Spleen (tissue), 11 donors: Measurements from ENCODE around the gene DICER1. TPM values are rescaled to one million over a fixed set of nuclear protein-coding genes. Genes with fewer than 3 reads are reported as not detected.

Experiments used
- DNase-seq: peaks from one replicate; pipeline ENCODE4 v3.0.0-alpha.2; 2020
- H3K27ac ChIP-seq, 8 donors: fragments of 200-600 bp; sonication (generic) in 7 of 8; 1 replicate in 4 of 8; 2 replicates in 4 of 8; pipeline versions ENCODE4 v1.5.0 to v1.8.0; 2016 to 2021; ENCODE audit warnings: inconsistent platforms in 4 of 8, mild to moderate bottlenecking in 4 of 8, moderate library complexity in 1 of 8
- H3K27me3 ChIP-seq, 7 donors: fragments of 200-600 bp; sonication (generic) in 6 of 7; replicated peaks in 1 of 7; 1 replicate in 4 of 7; 2 replicates in 3 of 7; pipeline versions ENCODE4 v1.5.0 to v1.8.0; 2016 to 2021; ENCODE audit warnings: inconsistent platforms in 3 of 7, mild to moderate bottlenecking in 1 of 7
- H3K36me3 ChIP-seq, 6 donors: fragments of 200-600 bp; sonication (generic) in 5 of 6; 1 replicate in 4 of 6; 2 replicates in 2 of 6; pipeline versions ENCODE4 v1.5.0 to v1.8.0; 2016 to 2021; ENCODE audit warnings: inconsistent platforms in 2 of 6
- H3K4me1 ChIP-seq, 6 donors: fragments of 200-600 bp; sonication (generic) in 5 of 6; 1 replicate in 3 of 6; 2 replicates in 3 of 6; pipeline versions ENCODE4 v1.5.0 to v1.8.0; 2016 to 2021; ENCODE audit warnings: inconsistent platforms in 3 of 6
- H3K4me3 ChIP-seq, 8 donors: fragments of 200-600 bp; sonication (generic) in 7 of 8; 1 replicate in 4 of 8; 2 replicates in 4 of 8; pipeline versions ENCODE4 v1.5.0 to v1.8.0; 2016 to 2021; ENCODE audit warnings: inconsistent platforms in 4 of 8, mild to moderate bottlenecking in 4 of 8, moderate library complexity in 2 of 8
- H3K9me3 ChIP-seq, 8 donors: fragments of 200-600 bp; sonication (generic) in 7 of 8; 1 replicate in 4 of 8; 2 replicates in 4 of 8; pipeline versions ENCODE4 v1.5.0 to v1.8.0; 2016 to 2021; ENCODE audit warnings: inconsistent platforms in 4 of 8
- POLR2A ChIP-seq, 3 donors: fragments of 450-650 bp; IDR thresholded peaks; one replicate each; pipeline ENCODE4 v1.5.1; 2017; ENCODE audit warnings: antibody characterized with exemption in 3 of 3, mild to moderate bottlenecking in 1 of 3
- POLR2AphosphoS5 ChIP-seq, 3 donors: sonication (generic); formaldehyde crosslinking; IDR thresholded peaks; one replicate each; pipeline ENCODE4 v1.5.1; 2017; ENCODE audit warnings: antibody characterized with exemption in 3 of 3
- WGBS, 5 donors: extraction: QIAGEN DNeasy Blood & Tissue Kit in 3 of 5; methylation state at CpG; one replicate each; pipeline versions ENCODE4 v1.1.5 to v1.1.7; 2013 to 2018; 5-methylcytosine and 5-hydroxymethylcytosine counted together
- intact Hi-C: fragments of 100-400 bp; cut with DNase I; formaldehyde crosslinking; loops from one replicate; pipeline ENCODE4 v1.15.0; 2023; ENCODE audit warnings: low total_unique reads
- polyA plus RNA-seq, 3 donors: library from polyadenylated mRNA; stranded (reverse); fragments of 200-250 nt; gene quantifications; one replicate each; pipeline ENCODE4 v1.2.1, GENCODE V29; 2013
- total RNA-seq, 7 donors: library from RNA; depleted of rRNA in 3 of 7; stranded (reverse); fragments of >200 nt in 3 of 7; fragmentation: NEBNext Ultra II Directional in 4 of 7; extraction: Animal tissue kit (Norgen Biotek cat#: 25700) in 4 of 7; gene quantifications; one replicate each; pipeline versions ENCODE4 v1.1.0 to v1.2.1, GENCODE V29; 2016 to 2021
- TF ChIP-seq, protein P1 (sequence below), 11 experiments: fragments of 200-600 bp in 7 of 11; fragments of 450-650 bp in 4 of 11; sonication (generic) in 4 of 11; IDR thresholded peaks in 8 of 11; conservative IDR thresholded peaks in 3 of 11; 1 replicate in 7 of 11; 2 replicates in 4 of 11; pipeline versions ENCODE4 v1.4.0 to v1.8.0; 2016 to 2021; ENCODE audit warnings: antibody characterized with exemption in 11 of 11, inconsistent platforms in 4 of 11, mild to moderate bottlenecking in 1 of 11
- donor health status: healthy with polysubstance abuse.
- donor health status: DM: no; HTN: no; CAD: no; lungs with moderate emphysema.
- donor health status: DM: no; HTN: no; CAD: no.
- donor health status: Bipolar disorder and iron deficiency.
- donor health status: healthy.
- donor health status: DM: no; HTN: no; CAD: no.
- donor health status: DM: yes; HTN: yes; CAD: no.

The DICER1 gene
- total and polyA plus RNA-seq, 10 donors: 7.1 to 124 (median 73.5) TPM

DNA sequence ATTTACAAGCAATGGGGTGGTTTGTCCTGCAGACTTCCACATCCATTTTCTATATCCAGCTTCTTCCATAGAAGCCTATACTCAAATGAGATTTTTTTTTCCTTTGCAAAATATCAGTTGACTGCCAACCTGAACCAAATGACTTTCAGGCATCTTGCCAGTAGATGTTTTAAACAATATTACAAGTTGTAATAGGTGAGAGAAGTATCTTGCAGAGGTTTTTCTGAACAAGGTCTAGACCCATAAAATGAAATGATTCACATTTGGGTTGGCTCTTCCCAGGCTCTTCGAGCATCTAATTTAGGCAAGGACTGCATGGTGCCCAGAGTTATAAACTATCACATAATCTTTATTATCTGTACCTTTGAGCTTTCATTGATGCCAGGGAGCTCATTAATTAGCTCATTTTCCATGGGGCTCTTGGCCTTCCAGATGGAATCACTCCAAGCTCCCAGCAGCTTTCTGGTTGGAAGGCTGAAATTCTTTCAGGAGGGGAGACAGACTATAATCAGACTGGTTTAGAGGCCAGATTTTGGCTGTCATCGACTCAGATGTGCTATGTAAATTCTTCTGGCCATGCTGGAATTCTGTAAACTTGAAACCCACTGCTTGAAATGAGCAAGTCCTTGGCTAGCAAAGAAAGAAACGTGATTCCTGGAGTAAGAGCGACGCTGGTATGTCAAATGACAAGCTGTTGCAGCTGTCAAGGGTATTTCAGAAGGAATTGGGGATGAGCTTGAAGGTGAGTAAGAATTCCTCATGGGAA lies 32.2 kb upstream of the DICER1 start:
- TF ChIP-seq, protein P1, sequence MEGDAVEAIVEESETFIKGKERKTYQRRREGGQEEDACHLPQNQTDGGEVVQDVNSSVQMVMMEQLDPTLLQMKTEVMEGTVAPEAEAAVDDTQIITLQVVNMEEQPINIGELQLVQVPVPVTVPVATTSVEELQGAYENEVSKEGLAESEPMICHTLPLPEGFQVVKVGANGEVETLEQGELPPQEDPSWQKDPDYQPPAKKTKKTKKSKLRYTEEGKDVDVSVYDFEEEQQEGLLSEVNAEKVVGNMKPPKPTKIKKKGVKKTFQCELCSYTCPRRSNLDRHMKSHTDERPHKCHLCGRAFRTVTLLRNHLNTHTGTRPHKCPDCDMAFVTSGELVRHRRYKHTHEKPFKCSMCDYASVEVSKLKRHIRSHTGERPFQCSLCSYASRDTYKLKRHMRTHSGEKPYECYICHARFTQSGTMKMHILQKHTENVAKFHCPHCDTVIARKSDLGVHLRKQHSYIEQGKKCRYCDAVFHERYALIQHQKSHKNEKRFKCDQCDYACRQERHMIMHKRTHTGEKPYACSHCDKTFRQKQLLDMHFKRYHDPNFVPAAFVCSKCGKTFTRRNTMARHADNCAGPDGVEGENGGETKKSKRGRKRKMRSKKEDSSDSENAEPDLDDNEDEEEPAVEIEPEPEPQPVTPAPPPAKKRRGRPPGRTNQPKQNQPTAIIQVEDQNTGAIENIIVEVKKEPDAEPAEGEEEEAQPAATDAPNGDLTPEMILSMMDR (IDR thresholded peaks at IDR 0.05 in 8 of 11, conservative IDR thresholded peaks at IDR 0.05 in 3 of 11): no peak
- no peak for TF ChIP-seq POLR2A (IDR thresholded peaks at IDR 0.05)
- no peak for TF ChIP-seq POLR2AphosphoS5 (IDR thresholded peaks at IDR 0.05)
- DNase-seq: no peak
- peaks cover 0 to 13% (median 0%) of the 10 kb centered on the region in 8 donors for H3K9me3 ChIP-seq
- 72 to 87% (median 83%) methylated on average over 5 of the region's 5 CpGs for WGBS, 5 donors
- peaks cover 0 to 15% (median 0%) of the 10 kb centered on the region in 7 donors for H3K27me3 ChIP-seq
- no peak overlapping the region for H3K4me3 ChIP-seq
- peaks cover 0 to 68% (median 15%) of the 10 kb centered on the region in 6 donors for H3K4me1 ChIP-seq
- intact Hi-C loops: no loop called here
- peak overlapping the region in 1 of 8 donors; percentile 93 for H3K27ac ChIP-seq
- H3K36me3 ChIP-seq: peaks cover 0 to 30% (median 0%) of the 10 kb centered on the region in 6 donors

DNA sequence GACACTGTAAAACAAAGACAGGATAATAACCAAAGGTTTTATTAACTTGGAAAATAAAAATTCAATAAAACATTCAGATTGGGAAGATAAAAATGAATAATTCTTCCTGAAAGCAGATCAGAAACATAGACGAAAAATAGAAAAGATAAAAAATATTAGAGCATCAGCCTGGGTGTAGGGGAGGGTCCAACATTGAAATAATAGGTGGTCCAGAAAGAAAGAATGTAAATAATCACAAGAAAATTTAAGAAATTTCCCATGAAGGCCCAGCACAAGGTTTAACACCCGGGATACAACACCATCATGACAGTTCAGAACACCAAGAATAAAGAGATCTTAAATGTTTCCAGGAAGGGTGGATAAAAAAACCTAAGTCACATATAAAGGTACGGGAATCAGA lies 31.1 kb upstream of the DICER1 start:
- Histone ChIP-seq H3K27me3 (peaks cover 0 to 15% (median 0%) of the 10 kb centered on the region in 7 donors), H3K36me3 (peaks cover 0 to 21% (median 0%) of the 10 kb centered on the region in 6 donors), H3K4me3 (no peak overlapping the region), H3K4me1 (peaks cover 1 to 79% (median 27%) of the 10 kb centered on the region in 6 donors), H3K9me3 (peaks cover 0 to 13% (median 0%) of the 10 kb centered on the region in 8 donors), H3K27ac (peak overlapping the region in 2 of 8 donors; percentile 11 to 93)
- DNase-seq: no peak
- intact Hi-C loops: no loop called here
- 87 to 94% (median 91%) methylated on average over 3 of the region's 3 CpGs for WGBS, 5 donors
- TF ChIP-seq, protein P1 (IDR thresholded peaks at IDR 0.05 in 8 of 11, conservative IDR thresholded peaks at IDR 0.05 in 3 of 11): no peak
- no peak for TF ChIP-seq POLR2AphosphoS5 (IDR thresholded peaks at IDR 0.05)

DNA sequence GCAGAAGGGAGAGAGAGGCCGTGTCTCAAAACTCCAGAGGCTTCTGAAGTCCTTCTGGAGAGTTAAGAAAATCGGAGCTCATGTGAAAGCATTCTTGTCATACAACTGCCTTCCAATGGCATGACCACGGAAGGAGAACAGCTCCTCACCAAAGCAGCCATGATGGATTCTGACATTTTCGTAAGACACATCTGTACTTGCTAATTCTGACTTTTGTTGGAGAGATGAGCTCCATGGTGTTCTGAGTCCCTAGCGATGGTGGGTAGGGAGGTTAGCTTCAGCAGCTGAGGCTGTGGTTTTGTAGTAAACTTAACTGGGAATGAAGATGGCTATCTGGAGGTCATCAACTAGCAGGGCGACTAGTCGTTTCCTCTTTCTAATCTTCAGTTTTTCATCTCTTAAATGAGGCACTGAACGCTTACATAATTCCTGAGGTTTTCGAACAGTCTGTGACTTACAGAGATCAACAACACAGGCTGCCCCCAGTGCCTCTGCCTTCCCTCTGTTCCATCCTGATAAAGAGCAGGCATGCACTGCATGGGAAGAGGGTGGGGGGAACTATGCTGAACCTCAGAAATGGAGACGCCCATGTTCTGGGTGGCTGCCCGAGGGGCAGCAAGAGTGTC lies 28.6 kb upstream of the DICER1 start:
- peaks cover 8 to 73% (median 31%) of the 10 kb centered on the region in 6 donors for H3K4me1 ChIP-seq
- no peak for DNase-seq

More for the DNA sequence above, 28.6 kb upstream of the DICER1 start:
- peak in 2 of 3 donors; percentile 10 to 42 for TF ChIP-seq POLR2AphosphoS5 (IDR thresholded peaks at IDR 0.05)
- TF ChIP-seq, protein P1 (IDR thresholded peaks at IDR 0.05 in 8 of 11, conservative IDR thresholded peaks at IDR 0.05 in 3 of 11): no peak
- 20 to 32% (median 22%) methylated on average over 11 of the region's 11 CpGs for WGBS, 5 donors
- Histone ChIP-seq H3K27me3 (peaks cover 0 to 15% (median 0%) of the 10 kb centered on the region in 7 donors), H3K36me3 (peaks cover 0 to 6% (median 0%) of the 10 kb centered on the region in 6 donors), H3K4me3 (peak overlapping the region in 4 of 8 donors; percentile 12 to 63 (median 23)), H3K9me3 (peaks cover 0 to 13% (median 0%) of the 10 kb centered on the region in 8 donors), H3K27ac (peak overlapping the region; percentile 45 to 93 (median 90))
- intact Hi-C loops: no loop called here
